ENCODE results near the gene C9orf43. TPM values are rescaled to one million over a fixed set of nuclear protein-coding genes. Genes with fewer than 3 reads are reported as not detected.

The C9orf43 gene
- total and polyA plus RNA-seq, 2 donors (not counting 3 experiments of a cell fraction or from before 2014, with no cell fraction given), result 0.25 to 0.66 TPM

GRCh38 chr9:113465599-113466140, 55.1 kb downstream of the C9orf43 start:
- H3K36me3 ChIP-seq (ENCODE audit: control insufficient read depth in 2 of 2, extremely low read depth in 1 of 2, insufficient read depth in 2 of 2, low read length in 2 of 2), result no peaks in the 10 kb centered on the region
- no peak overlapping the region for H3K9ac ChIP-seq (replicated peaks; ENCODE audit: extremely low read depth, insufficient read depth, low read length)
- intact Hi-C loops (cut with micrococcal nuclease), result no loop called here
- no peaks in the 10 kb centered on the region for H4K20me1 ChIP-seq (replicated peaks; ENCODE audit: control insufficient read depth, extremely low read depth, insufficient read depth, low read length)
- H3K27ac ChIP-seq (ENCODE audit: insufficient read depth, low read depth, low read length), result no peak overlapping the region
- DNase-seq (ENCODE audit: low read depth, low spot score), result no peak
- dilution Hi-C loops (cut with MboI; ENCODE audit: extremely low pct_ligation_motif_present, low sequenced_read_pairs), result no loop called here
- H3K4me2 ChIP-seq (ENCODE audit: insufficient read depth, low read length), result no peak overlapping the region
- TF ChIP-seq JUN (IDR thresholded peaks at IDR 0.05; ENCODE audit: borderline replicate concordance, insufficient read depth, insufficient read length, low read depth) (no peak), EZH2 (IDR thresholded peaks at IDR 0.05; ENCODE audit: borderline replicate concordance, low read depth, low read length, severe bottlenecking) (no peak), FOS (IDR thresholded peaks at IDR 0.05; ENCODE audit: borderline replicate concordance, insufficient read depth, low read length) (no peak)
- ChIA-PET CTCF (interaction anchor here (1.4 to 2.0 kb wide), 2 partner anchors 11 to 18 kb away, joined by 3 to 6 read pairs; no protein-coding TSS in a partner anchor), POLR2A (no interaction called here)
- H3K4me3 ChIP-seq (replicated peaks in 1 of 3; ENCODE audit: insufficient read depth in 1 of 3, low read depth in 1 of 3, low read length in 3 of 3), result no peak overlapping the region
- H3K27me3 ChIP-seq (ENCODE audit: control insufficient read depth in 2 of 2, insufficient read depth in 2 of 2, low read length in 2 of 2), result no peaks in the 10 kb centered on the region
- no peaks in the 10 kb centered on the region for H3K9me1 ChIP-seq (replicated peaks; ENCODE audit: control insufficient read depth, extremely low read depth, insufficient read depth, low read length)
- no TSS peak for BruUV-seq (replicated peaks)
- H2AFZ ChIP-seq (ENCODE audit: low read depth, low read length), result no peak overlapping the region
- no peaks in the 10 kb centered on the region for H3K9me3 ChIP-seq (replicated peaks; ENCODE audit: control insufficient read depth, insufficient read depth, low read length)
- no peak for FAIRE-seq
- no peaks in the 10 kb centered on the region for H3K4me1 ChIP-seq (ENCODE audit: control insufficient read depth, extremely low read depth, insufficient read depth, low read length)
- H3K79me2 ChIP-seq (ENCODE audit: control insufficient read depth, insufficient read depth, low read length), result no peaks in the 10 kb centered on the region

GRCh38 chr9:113467183-113467582, 56.6 kb downstream of the C9orf43 start:
- ChIA-PET CTCF (interaction anchor here (2.0 kb wide), 1 partner anchor 12 kb away, joined by 6 read pairs; no protein-coding TSS in a partner anchor), POLR2A (no interaction called here)
- H3K9me3 ChIP-seq (replicated peaks; ENCODE audit: control insufficient read depth, insufficient read depth, low read length), result no peaks in the 10 kb centered on the region
- no peak overlapping the region for H3K27ac ChIP-seq (ENCODE audit: insufficient read depth, low read depth, low read length)
- no peaks in the 10 kb centered on the region for H3K9me1 ChIP-seq (replicated peaks; ENCODE audit: control insufficient read depth, extremely low read depth, insufficient read depth, low read length)
- no peaks in the 10 kb centered on the region for H3K4me1 ChIP-seq (ENCODE audit: control insufficient read depth, extremely low read depth, insufficient read depth, low read length)
- intact Hi-C loops (cut with micrococcal nuclease), result no loop called here
- no peak for FAIRE-seq
- H3K27me3 ChIP-seq (ENCODE audit: control insufficient read depth in 2 of 2, insufficient read depth in 2 of 2, low read length in 2 of 2), result no peaks in the 10 kb centered on the region
- H3K4me2 ChIP-seq (ENCODE audit: insufficient read depth, low read length), result no peak overlapping the region
- no peaks in the 10 kb centered on the region for H4K20me1 ChIP-seq (replicated peaks; ENCODE audit: control insufficient read depth, extremely low read depth, insufficient read depth, low read length)
- no peak for TF ChIP-seq EZH2 (IDR thresholded peaks at IDR 0.05; ENCODE audit: borderline replicate concordance, low read depth, low read length, severe bottlenecking)
- TF ChIP-seq CTCF (IDR thresholded peaks at IDR 0.05; ENCODE audit: extremely low read depth in 1 of 2, insufficient read depth in 1 of 2, low read depth in 1 of 2, low read length in 2 of 2), result no peak
- TF ChIP-seq POLR2AphosphoS5 (IDR thresholded peaks at IDR 0.05; ENCODE audit: insufficient read depth, low read depth, low read length), result no peak
- no peak for TF ChIP-seq MAX (IDR thresholded peaks at IDR 0.05; ENCODE audit: insufficient read depth, insufficient read length)
- TF ChIP-seq GATA2 (IDR thresholded peaks at IDR 0.05; ENCODE audit: insufficient read depth, insufficient read length, low read depth, low read length), result no peak
- TF ChIP-seq POLR2A (IDR thresholded peaks at IDR 0.05; ENCODE audit: low read depth, low read length), result no peak
- TF ChIP-seq FOS (IDR thresholded peaks at IDR 0.05; ENCODE audit: borderline replicate concordance, insufficient read depth, low read length), result no peak
- no peak for TF ChIP-seq MYC (IDR thresholded peaks at IDR 0.05; ENCODE audit: low read depth, low read length)
- no peak for TF ChIP-seq JUN (IDR thresholded peaks at IDR 0.05; ENCODE audit: borderline replicate concordance, insufficient read depth, insufficient read length, low read depth)
- no peak overlapping the region for H3K4me3 ChIP-seq (replicated peaks in 1 of 3; ENCODE audit: insufficient read depth in 1 of 3, low read depth in 1 of 3, low read length in 3 of 3)
- BruUV-seq (replicated peaks), result no TSS peak
- no peaks in the 10 kb centered on the region for H3K79me2 ChIP-seq (ENCODE audit: control insufficient read depth, insufficient read depth, low read length)
- dilution Hi-C loops (cut with MboI; ENCODE audit: extremely low pct_ligation_motif_present, low sequenced_read_pairs), result no loop called here
- DNase-seq (ENCODE audit: low read depth, low spot score), result no peak
- H3K9ac ChIP-seq (replicated peaks; ENCODE audit: extremely low read depth, insufficient read depth, low read length), result no peak overlapping the region
- no peaks in the 10 kb centered on the region for H3K36me3 ChIP-seq (ENCODE audit: control insufficient read depth in 2 of 2, extremely low read depth in 1 of 2, insufficient read depth in 2 of 2, low read length in 2 of 2)
- H2AFZ ChIP-seq (ENCODE audit: low read depth, low read length), result no peak overlapping the region
